Cerebellar nuclear complex (tissue), 1 donor: ENCODE data around the gene TCAIM.
"Not testable (repeated sequence)": the region's sequence is repeated elsewhere in the genome, so short reads cannot be mapped to it uniquely, and the experiment has no call there.

Experiments
- DNase-seq, 2 experiments: peaks; one replicate each; lab custom pipeline; 2025; lab: John Stamatoyannopoulos, UW

Gene TCAIM

GRCh38 chr3:44346590-44346989 is 8.0 kb downstream of the TCAIM start:
- not testable (repeated sequence) for DNase-seq

DNA sequence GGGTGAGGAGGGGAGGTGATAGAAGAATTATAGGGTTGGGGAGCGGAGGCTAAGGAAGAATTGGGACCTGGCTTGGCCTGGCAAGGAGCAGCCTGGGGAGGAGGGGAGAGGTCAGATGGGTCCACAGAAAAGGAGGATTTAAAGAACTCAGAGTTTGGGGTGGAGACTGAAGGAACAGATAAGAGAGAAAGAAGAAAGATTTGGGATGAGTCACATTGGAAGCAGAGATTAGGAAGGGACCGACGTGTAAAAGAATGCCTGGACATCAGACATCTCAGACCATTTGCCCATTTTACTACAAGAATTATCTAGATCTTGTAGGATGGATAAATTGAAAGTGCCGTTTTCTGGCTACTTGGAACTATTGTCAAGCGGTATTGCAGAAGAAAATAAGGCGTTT is 10.4 kb downstream of the TCAIM start:
- DNase-seq, result no peak

GRCh38 chr3:44353355-44353924 is 14.9 kb downstream of the TCAIM start:
- no peak for DNase-seq

DNA sequence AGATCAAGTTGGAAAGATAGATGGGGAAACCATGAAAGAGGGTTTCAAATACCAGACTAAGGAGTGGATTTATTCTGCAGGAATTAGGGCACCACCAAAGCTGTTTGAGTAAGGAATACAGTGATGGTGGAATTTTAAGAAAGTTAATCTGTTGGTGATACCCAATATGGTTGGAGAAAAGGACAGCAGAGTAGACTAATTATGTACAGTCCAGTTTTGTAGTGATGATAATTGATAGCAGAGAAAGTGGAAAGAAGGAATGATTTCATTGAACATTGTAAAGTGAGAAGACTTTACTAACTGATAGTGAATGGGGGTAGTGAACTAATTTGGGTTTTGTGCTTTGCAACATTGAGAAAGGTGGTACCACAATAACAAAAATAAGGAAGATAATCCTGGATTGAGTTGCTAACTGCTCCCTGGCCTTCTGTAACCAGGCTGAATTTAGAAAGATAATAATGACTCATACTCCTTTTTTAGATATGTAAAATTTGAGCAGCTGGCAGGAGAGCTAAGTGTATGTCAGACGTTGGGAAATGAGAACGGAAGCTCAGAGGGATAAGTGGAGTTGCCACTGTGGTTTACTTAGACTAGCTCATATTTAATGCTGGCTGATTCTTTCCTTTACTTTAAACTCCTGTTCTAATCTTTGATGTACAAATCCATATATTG is 16.9 kb downstream of the TCAIM start:
- DNase-seq, result no peak

DNA sequence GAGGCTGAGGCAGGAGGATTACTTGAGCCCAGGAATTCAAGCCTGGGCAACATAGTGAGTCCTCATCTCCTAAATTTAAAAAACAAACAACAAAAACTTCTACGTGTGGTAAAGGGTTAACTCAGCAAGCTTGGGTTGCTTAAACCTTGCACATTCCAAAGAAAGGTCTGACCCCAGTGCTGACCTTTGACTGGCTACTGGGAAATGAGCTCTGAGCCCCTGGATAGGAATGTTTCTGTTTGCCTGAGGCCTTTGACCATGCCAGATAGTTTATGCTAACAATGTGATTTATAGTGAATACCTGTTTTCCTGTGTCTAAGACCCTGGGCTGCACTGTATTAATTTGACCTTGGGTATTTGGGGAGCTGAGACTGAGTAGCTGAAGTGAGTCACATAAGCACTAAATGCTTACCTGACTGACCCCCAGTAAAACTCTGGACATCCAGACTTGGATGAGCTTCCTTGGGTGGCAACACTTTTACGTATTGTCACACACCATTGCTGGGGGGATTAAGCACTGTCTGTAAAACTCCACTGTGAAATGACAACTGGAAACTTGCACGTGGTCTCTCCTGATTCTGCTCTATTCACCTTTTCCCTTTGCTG is 20.7 kb downstream of the TCAIM start:
- DNase-seq, result no peak

DNA sequence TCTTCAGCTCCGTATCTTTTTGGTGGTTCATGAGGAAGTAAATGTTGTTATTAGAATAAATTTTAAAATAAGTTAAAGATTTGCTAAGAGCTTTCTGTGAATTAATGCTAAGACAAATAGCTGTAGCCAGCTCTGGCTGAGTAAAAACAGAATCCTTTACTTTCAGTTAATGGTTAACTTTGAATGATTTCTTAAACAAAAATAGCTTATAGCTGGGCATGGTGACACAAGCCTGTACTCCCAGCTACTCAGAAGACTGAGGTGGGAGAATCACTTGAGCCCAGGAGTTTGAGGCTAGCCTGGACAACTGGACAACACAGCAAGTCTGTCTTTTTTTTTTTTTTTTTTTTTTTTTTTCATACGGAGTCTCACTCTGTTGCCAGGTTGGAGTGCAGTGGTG is 25.0 kb downstream of the TCAIM start:
- no peak for DNase-seq

GRCh38 chr3:44365952-44366351 is 27.4 kb downstream of the TCAIM start:
- no peak for DNase-seq

- no peak for DNase-seq
Observed at GRCh38 chr3:44375450-44375849, 36.9 kb downstream of the TCAIM start.

DNA sequence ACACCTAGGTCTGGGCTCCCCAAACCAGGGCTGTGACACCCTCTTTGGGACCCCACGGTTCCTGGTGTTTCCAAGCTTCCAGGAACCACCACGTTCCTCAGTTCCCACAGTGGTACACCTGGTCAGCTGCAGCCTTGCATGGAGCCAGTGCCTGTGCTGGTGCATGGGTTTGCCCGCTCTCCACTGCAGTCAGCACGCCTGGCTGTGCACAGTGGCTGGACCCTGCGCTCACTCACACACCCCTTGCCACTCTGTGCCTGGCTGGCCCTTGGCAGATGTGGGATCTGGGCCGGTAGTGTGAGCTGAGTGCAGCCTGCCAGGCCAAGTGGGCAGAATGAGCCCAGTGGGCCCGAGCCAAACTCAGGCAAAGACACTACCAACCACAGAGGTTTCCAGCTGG is 48.8 kb downstream of the TCAIM start:
- no peak for DNase-seq

DNA sequence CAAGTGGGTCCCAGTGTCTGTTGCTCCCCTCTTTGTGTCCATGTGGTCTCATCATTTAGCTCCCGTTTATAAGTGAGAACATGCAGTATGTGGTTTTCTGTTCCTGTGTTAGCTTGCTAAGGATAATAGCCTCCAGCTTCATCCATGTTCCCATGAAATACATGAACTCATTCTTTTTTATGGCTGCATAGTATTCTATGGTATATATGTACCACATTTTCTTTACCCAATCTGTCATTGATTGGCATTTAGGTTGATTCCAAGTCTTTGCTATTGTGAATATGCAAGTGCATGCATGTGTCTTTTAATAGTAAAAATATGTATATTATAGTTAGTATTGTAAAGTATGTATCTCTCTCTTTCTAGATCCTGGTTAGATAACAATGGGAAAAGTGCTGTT is 53.9 kb downstream of the TCAIM start:
- DNase-seq, result no peak

DNA sequence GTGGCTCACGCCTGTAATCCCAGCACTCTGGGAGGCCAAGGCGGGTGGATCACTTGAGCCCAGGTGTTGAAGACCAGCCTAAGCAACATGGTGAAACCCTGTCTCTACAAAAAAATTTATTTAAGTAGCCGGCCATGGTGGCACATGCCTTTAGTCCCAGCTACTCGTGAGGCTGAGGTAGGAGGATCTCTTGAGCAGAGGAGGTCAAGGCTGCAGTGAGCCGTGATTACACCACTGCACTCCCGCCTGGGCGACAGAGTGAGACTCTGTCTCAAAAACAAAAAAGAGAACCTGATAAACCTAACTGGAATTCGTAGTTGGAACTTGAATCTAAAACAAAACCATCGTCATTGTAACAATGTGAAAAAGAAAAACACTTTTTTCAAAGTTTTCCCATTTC is 57.1 kb downstream of the TCAIM start:
- no peak for DNase-seq

DNA sequence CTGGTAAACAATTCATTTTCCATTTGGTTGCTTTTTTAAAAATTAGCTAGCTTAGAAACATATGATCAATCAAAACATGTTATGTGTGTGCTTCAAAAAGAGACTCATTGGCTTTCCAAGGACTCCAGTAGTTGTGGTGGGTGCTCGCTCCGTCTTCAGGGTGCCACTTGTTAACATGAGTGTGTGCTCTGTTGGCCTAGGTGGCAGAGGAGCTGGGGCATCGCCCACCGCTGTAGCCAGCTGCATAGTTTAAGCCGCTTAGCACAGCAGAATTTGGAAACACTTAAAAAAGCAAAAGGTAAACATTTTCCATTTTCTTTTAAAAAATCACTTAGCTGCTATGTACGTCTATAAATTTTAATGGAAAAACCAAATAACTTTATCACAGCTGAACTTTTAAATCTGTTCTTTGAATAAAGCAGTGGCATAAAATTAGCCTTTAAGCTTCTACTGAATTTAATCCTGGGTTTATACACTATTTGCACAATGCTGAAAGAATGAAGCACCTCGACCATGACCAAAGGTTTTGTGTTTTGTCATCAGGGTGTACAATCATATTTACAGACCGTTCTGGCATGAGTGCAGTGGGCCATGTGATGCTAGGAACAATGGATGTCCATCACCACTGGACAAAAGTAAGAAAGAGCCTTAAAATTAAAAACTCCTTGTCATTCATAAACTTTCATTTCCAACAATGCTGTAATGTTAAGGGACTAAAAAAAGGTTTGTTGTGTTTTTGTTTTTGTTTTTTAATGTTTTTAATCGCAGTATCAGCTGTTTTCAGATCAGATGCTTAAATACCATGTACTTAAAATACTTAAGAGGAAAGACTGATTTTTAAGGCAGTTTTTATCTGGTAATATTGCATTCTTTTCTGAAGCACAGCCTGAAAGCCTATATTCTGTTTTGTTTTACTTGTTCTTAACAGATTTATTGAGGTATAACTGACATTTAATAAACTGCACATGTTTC is 57.9 kb downstream of the TCAIM start:
- no peak for DNase-seq

GRCh38 chr3:44398271-44398670 is 59.7 kb downstream of the TCAIM start:
- not testable (repeated sequence) for DNase-seq

DNA sequence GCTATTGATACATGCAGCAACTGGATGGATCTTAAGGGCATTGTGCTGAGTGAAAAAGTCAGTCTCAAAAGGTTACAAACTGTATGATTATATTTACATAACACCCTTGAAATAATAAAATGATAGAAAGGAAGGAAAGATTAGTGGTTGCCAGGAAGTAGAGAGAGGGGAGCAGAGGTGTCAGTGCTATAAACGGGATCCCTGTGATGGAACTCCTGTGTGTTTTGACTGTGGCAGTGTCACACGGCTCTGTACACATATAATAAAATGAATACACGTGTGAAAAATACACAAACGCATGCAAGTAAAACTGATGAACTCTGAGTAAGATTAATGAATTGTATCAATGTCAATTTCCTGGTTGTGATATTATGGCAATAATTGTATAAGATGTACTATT is 60.3 kb downstream of the TCAIM start:
- no peak for DNase-seq

DNA sequence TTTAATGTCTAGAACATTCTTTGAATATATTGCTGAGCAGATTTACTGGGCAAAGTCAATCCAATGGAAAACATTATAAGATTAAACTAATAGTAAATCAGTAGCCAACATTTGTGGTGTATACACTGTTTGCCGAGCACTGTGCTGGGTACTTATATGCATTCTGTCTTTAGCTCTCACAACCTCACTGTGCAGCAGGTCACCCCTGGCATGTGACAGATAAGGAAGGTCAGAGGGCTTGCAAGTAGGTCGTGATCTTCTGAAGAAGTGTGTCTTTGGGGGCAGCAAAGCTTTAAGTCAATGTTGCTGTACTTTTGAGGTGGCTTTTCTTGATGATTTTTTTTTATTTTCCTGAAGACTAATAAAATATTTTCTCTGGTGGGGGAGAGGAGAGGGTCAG is 62.2 kb downstream of the TCAIM start:
- no peak for DNase-seq

- DNase-seq, result no peak
Observed at GRCh38 chr3:44402548-44402947, 64.0 kb downstream of the TCAIM start.

- DNase-seq, result no peak
Observed at GRCh38 chr3:44409640-44410410, 71.3 kb downstream of the TCAIM start.

DNA sequence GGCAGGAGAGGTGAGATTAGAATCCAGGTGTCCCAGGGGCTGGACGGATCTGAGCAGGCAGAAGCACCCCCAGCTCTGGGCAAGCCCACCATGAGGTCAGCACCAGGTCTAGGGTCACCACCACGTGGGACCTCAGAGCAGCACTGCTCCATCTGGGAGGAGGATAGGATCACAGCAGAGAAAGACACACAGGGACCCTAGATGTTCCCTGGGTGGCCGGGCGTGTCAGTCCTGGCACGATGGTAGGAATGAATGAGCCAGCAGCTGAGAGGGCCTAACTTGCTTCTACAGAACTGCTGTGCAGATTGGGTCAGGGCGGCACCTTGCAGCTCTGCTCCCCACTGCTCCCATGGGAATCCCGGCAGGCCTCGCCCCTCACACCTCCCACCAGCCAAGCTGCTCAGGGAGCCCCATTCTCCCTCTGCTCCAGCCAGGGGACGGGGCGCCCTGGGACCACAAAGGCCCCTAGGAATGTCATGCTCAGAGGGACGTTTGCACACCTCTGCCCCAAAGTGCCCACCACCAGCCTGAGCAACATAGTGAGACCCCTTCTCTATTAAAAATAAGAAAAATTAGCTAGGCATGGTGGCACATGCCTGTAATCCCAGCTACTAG is 72.6 kb downstream of the TCAIM start:
- no peak for DNase-seq

DNA sequence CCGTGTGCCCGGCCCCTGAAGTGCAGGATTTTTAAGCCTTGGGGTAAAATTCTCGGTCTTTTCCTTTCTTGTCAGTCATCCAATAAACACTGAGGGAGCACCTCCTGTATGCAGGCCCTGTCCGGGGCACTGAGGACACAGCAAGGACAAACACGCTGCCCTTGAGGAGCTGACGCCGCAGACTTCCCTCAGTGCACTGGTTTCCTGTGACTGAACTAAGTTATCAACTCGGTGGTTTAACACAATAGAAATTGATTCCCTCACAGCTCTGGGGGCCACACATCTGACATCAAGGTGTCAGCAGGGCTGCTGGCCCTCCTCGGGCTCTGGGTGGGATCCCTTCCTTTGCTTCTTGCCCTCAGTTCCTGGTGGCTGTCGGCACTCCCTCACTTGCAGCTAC is 73.8 kb downstream of the TCAIM start:
- DNase-seq, result no peak

DNA sequence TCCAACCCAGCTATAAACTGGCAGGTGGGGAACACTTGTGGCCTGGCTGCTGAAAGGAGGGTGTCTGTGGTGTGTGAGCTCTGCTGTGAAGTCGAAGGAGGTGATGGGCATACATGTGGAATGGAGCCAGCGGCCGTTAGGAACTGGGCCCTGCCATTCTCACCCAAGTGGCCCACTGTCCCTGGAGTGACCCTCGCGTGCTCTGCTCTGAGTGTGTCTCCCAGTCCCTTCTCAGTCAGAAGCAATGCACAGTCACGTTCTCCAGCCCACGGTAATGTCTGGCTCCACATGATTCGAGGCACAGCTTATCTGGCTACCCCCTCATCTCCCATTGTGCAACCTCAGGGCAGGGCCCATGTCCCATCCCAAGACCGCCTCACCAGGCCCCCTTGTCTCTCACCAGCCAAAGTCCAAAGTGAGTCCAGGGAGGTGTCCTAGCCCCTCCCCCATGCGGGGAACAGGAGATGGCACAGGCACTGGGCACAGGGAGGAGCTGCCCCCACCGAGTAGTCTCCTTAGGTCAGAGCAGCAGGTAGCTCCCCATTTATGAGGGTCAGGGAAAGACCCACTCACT is 76.0 kb downstream of the TCAIM start:
- DNase-seq, result no peak

- DNase-seq, result no peak
Observed at GRCh38 chr3:44415421-44415820, 76.9 kb downstream of the TCAIM start.
